ENCODE measurements around the gene CSTF2.

CSTF2 gene

GRCh38 chrX:100868273-100868672 lies 48.1 kb downstream of the CSTF2 start:
- no peak for FAIRE-seq
- DNase-seq (ENCODE audit: insufficient read length, low spot score): no peak

DNA sequence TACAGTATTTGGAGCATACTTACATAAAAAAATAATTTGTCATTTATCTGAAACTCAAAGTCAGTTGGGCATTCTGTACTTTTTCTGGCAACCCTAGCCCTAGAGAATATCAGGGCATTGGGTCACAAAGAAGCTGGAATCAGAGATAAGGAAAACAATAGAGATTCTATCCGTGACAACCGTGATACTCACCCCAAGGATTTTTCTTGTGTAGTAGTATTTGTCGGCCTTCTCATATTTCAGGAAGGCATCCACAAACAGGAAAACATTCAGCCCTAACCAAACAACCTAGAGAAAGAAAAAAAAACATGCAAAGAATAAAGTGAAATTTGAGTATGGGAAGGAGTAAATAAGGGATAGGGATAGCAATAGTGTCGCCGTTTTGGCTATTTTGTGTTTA lies 50.3 kb downstream of the CSTF2 start:
- no peak for DNase-seq (ENCODE audit: insufficient read length, low spot score)
- no peak for FAIRE-seq

- DNase-seq (ENCODE audit: insufficient read length, low spot score) (no peak), FAIRE-seq (no peak)
These were observed 51.7 kb downstream of the CSTF2 start for GRCh38 chrX:100871594-100872560.

DNA sequence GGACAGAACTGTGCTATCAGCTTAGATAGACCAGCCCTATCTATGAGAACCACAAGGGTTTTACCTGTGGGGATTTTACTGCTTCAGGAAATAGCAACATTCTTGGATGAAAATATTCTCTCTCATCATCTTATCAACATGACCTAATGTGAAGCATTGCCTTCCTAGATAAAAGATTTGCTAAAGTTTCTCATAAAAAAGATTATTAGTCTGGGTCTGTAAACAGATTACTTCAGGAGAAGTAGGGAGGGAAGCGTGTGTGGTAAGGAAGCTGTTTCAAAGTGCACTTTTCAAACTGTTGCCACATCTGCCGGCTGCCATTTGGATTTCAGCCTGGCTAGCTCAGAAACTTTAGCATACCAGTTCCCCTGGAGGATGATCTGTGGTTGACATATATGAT lies 54.1 kb downstream of the CSTF2 start, which contains the start of gene NOX1:
NOX1 (minus strand) TSS at position 35 of the 400 bp plus-strand sequence. CDS start 220 bp downstream, outside the sequence.
- no peak for FAIRE-seq
- DNase-seq (ENCODE audit: insufficient read length, low spot score): no peak

- FAIRE-seq: no peak
These were observed 60.2 kb downstream of the CSTF2 start for GRCh38 chrX:100880368-100880767.

DNA sequence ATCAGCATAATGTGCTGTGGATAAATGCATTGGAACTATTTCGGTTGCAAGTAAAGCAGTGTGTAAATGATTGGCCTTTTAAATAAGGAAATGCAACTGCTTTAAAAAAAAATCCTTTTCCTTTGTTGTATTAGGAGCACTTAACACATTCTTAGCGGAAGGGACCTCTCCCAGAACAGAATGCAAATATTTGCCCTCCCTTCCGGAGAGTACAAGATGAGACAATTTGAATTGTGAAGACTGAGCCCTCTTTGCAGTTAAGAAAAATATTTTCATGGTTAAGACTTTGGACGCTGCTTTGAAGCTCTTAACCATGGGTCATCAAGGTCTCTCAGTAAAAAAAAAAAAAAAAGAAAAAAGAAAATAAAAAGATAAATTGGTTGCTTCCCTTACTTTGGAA lies 63.5 kb downstream of the CSTF2 start:
- DNase-seq (ENCODE audit: insufficient read length, low spot score) (no peak), FAIRE-seq (no peak)

More at GRCh38 chrX:100880368-100880767, 60.2 kb downstream of the CSTF2 start:
- DNase-seq (ENCODE audit: insufficient read length, low spot score): no peak
